Measurements from ENCODE around the gene GLTP. TPM values are rescaled to one million over a fixed set of nuclear protein-coding genes. Genes with fewer than 3 reads are reported as not detected.
A peak's percentile ranks its signal among the peaks of the same experiment; 100 is the strongest.
"Not testable (repeated sequence)": the region's sequence is repeated elsewhere in the genome, so short reads cannot be mapped to it uniquely, and the experiment has no call there.

GLTP gene
- polyA plus RNA-seq, 2 of the 4 experiments (the other 2 are of a cell fraction): 16.9 to 18.8 TPM

GRCh38 chr12:109899783-109900751 lies 19.7 kb upstream of the GLTP start, which contains the start of gene TCHP (continued):
- TF ChIP-seq FOSL2 (IDR thresholded peaks at IDR 0.05) (no peak), FOSL2 (CRISPR knock-in tag; IDR thresholded peaks at IDR 0.05) (no peak), MAZ (IDR thresholded peaks at IDR 0.05; ENCODE audit: borderline replicate concordance, low read depth, low read length) (no peak), FOXS1 (CRISPR knock-in tag; IDR thresholded peaks at IDR 0.05) (no peak), MYC (IDR thresholded peaks at IDR 0.05; ENCODE audit: borderline replicate concordance, low read length) (peak; percentile 76; the same call in 1 of the 2 replicates), MAX (IDR thresholded peaks at IDR 0.05) (peak; percentile 95), CBX2 (IDR thresholded peaks at IDR 0.05; ENCODE audit: borderline replicate concordance, low read depth) (no peak), RCOR1 (IDR thresholded peaks at IDR 0.05; ENCODE audit: low read depth, low read length) (no peak), PHF8 (IDR thresholded peaks at IDR 0.05; ENCODE audit: borderline replicate concordance, low read depth) (peak; percentile 83), TFCP2L1 (CRISPR knock-in tag; IDR thresholded peaks at IDR 0.05) (no peak), POLR2AphosphoS2 (conservative IDR thresholded peaks at IDR 0.05; ENCODE audit: low read length) (no peak), EHF (CRISPR knock-in tag; IDR thresholded peaks at IDR 0.05) (no peak), RFX5 (IDR thresholded peaks at IDR 0.05) (peak; percentile 25; the same call in 1 of the 2 replicates), HMGXB4 (CRISPR knock-in tag; IDR thresholded peaks at IDR 0.05; ENCODE audit: borderline replicate concordance) (0 out of 2 replicates have a peak, but pooled peaks have one; percentile 66), RARB (CRISPR knock-in tag; IDR thresholded peaks at IDR 0.05) (no peak), ZFP36 (IDR thresholded peaks at IDR 0.05; ENCODE audit: borderline replicate concordance, partially characterized antibody) (no peak), BHLHE40 (IDR thresholded peaks at IDR 0.05; ENCODE audit: low read depth, low read length) (no peak), HEYL (CRISPR knock-in tag; IDR thresholded peaks at IDR 0.05) (no peak), TP53 (CRISPR knock-in tag; IDR thresholded peaks at IDR 0.05) (no peak)
- TF ChIP-seq, protein P1, sequence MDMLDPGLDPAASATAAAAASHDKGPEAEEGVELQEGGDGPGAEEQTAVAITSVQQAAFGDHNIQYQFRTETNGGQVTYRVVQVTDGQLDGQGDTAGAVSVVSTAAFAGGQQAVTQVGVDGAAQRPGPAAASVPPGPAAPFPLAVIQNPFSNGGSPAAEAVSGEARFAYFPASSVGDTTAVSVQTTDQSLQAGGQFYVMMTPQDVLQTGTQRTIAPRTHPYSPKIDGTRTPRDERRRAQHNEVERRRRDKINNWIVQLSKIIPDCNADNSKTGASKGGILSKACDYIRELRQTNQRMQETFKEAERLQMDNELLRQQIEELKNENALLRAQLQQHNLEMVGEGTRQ (IDR thresholded peaks at IDR 0.05): peak; percentile 41; the same call in 1 of the 2 replicates
- TF ChIP-seq, protein P2, sequence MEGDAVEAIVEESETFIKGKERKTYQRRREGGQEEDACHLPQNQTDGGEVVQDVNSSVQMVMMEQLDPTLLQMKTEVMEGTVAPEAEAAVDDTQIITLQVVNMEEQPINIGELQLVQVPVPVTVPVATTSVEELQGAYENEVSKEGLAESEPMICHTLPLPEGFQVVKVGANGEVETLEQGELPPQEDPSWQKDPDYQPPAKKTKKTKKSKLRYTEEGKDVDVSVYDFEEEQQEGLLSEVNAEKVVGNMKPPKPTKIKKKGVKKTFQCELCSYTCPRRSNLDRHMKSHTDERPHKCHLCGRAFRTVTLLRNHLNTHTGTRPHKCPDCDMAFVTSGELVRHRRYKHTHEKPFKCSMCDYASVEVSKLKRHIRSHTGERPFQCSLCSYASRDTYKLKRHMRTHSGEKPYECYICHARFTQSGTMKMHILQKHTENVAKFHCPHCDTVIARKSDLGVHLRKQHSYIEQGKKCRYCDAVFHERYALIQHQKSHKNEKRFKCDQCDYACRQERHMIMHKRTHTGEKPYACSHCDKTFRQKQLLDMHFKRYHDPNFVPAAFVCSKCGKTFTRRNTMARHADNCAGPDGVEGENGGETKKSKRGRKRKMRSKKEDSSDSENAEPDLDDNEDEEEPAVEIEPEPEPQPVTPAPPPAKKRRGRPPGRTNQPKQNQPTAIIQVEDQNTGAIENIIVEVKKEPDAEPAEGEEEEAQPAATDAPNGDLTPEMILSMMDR (IDR thresholded peaks at IDR 0.05): peak; percentile 38; the same call in 2 of the 3 replicates
- TF ChIP-seq, protein P3, sequence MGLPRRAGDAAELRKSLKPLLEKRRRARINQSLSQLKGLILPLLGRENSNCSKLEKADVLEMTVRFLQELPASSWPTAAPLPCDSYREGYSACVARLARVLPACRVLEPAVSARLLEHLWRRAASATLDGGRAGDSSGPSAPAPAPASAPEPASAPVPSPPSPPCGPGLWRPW (IDR thresholded peaks at IDR 0.05): no peak

- POLR2A ChIA-PET; ATAC-seq; H3K9me3 ChIP-seq; FAIRE-seq; H3K4me1 ChIP-seq; DNase-seq (ENCODE audit: low read depth in 1 of 2, low spot score in 1 of 2): not testable (repeated sequence)
- Histone ChIP-seq H3K4me3 (peak overlapping the region; percentile 69), H3K4me2 (peak overlapping the region; percentile 95), H3K27ac (peak overlapping the region; percentile 93 to 95)
- CTCF ChIA-PET: interaction anchor here (0.7 to 3.3 kb wide), 4 partner anchors 29 to 54 kb away, joined by 3 to 12 read pairs (median 5); no protein-coding TSS in a partner anchor
- WGBS (ENCODE audit: missing lambda C conversion rate): 96% methylated on average over 15 of the region's 15 CpGs
Observed at GRCh38 chr12:109899345-109899744, 19.0 kb upstream of the GLTP start.
